Measurements from ENCODE around the gene SLC2A4RG. TPM values are rescaled to one million over a fixed set of nuclear protein-coding genes. Genes with fewer than 3 reads are reported as not detected.
A peak's percentile ranks its signal among the peaks of the same experiment; 100 is the strongest.

SLC2A4RG gene
- total and polyA plus RNA-seq, 3 donors from 2014 or later, result 64.4 to 141 (median 123) TPM

GRCh38 chr20:63791497-63792156 lies 52.1 kb downstream of the SLC2A4RG start:
- peak overlapping the region; percentile 61 to 79 for H3K27ac ChIP-seq
- no peaks in the 10 kb centered on the region for H3K27me3 ChIP-seq
- H3K4me1 ChIP-seq, result peaks cover 25% of the 10 kb centered on the region
- H3K36me3 ChIP-seq (ENCODE audit: low read depth, missing control alignments), result no peaks in the 10 kb centered on the region
- peak; percentile 67 for DNase-seq
- intact Hi-C loops (cut with DNase I; ENCODE audit: low total_unique reads), result no loop called here
- H3K9me3 ChIP-seq, result no peaks in the 10 kb centered on the region
- no peak overlapping the region for H3K4me3 ChIP-seq
- WGBS, 2 donors, result 35 to 44% methylated on average over 20 to 23 of the region's 23 CpGs
- TF ChIP-seq CTCF (IDR thresholded peaks at IDR 0.05) (no peak), POLR2A (IDR thresholded peaks at IDR 0.05) (no peak)

DNA sequence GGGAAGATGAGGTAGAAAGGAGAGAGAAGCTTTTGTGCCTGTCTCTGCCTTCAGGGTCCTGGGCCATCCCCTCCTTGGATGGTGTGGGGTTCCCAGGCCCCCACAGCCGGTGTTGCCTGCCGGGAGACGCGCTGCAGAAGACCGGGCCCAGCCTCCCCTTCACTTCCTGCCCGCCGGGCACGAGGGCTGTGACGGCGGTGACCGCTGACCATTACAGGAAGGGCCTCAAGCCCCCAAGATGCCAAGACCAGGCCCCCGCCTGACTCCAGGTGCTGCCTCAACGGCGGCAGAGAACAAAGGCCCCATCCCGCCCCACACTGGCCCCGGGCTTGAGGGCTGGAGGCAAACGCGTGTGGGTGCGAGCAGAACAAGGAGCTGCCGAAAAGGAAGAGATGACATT lies 53.3 kb downstream of the SLC2A4RG start:
- DNase-seq, result no peak
- Histone ChIP-seq H3K4me1 (peaks cover 13% of the 10 kb centered on the region), H3K9me3 (no peaks in the 10 kb centered on the region), H3K27ac (peak overlapping the region; percentile 39 to 79), H3K36me3 (ENCODE audit: low read depth, missing control alignments) (no peaks in the 10 kb centered on the region), H3K4me3 (no peak overlapping the region), H3K27me3 (no peaks in the 10 kb centered on the region)
- WGBS, 2 donors, result 82 to 84% methylated on average over 10 to 20 of the region's 20 CpGs
- TF ChIP-seq POLR2A (IDR thresholded peaks at IDR 0.05), result no peak
- no peak for TF ChIP-seq CTCF (IDR thresholded peaks at IDR 0.05)
- intact Hi-C loops (cut with DNase I; ENCODE audit: low total_unique reads), result no loop called here

Small RNA genes lying within 50 kb of the gene (small RNA-seq; reads per million reads assigned to genes)
- gene LIME1 (0 to 0.18 reads per million in 2 donors), gene TNFRSF6B (0 reads per million in 2 donors)

Other genes starting within 250 kb of the SLC2A4RG start
- gene EEF1A2, start 240.7 kb upstream of the SLC2A4RG start, total RNA-seq, result 10 to 100 TPM in 1 of 2 donors, 1 to 10 TPM in 1; 9.8 to 15.9 TPM
- gene EEF1A2, start 240.7 kb upstream of the SLC2A4RG start, polyA plus RNA-seq (ENCODE audit: insufficient read depth, low read depth, low replicate concordance), result 19.1 TPM
- 100 to 1,000 TPM; 431 to 529 TPM for gene PPDPF, start 219.0 kb upstream of the SLC2A4RG start, total RNA-seq
- gene PPDPF, start 219.0 kb upstream of the SLC2A4RG start, polyA plus RNA-seq (ENCODE audit: insufficient read depth, low read depth, low replicate concordance), result 207 TPM
- under 1 TPM in 1 of 2 donors, not detected in 1; 0.37 TPM for gene PTK6, start 202.4 kb upstream of the SLC2A4RG start, total RNA-seq
- gene PTK6, start 202.4 kb upstream of the SLC2A4RG start, polyA plus RNA-seq (ENCODE audit: insufficient read depth, low read depth, low replicate concordance), result 0.26 TPM
- under 1 TPM; 0.19 to 0.24 TPM for gene SRMS, start 192.0 kb upstream of the SLC2A4RG start, total RNA-seq
- gene SRMS, start 192.0 kb upstream of the SLC2A4RG start, polyA plus RNA-seq (ENCODE audit: insufficient read depth, low read depth, low replicate concordance), result 0.42 TPM
- gene FNDC11, start 185.6 kb upstream of the SLC2A4RG start, total RNA-seq, result 100 to 1,000 TPM in 1 of 2 donors, 10 to 100 TPM in 1; 85.4 to 121 TPM
- gene FNDC11, start 185.6 kb upstream of the SLC2A4RG start, polyA plus RNA-seq (ENCODE audit: insufficient read depth, low read depth, low replicate concordance), result 147 TPM
- 10 to 100 TPM; 13.5 to 22.9 TPM for gene HELZ2, start 165.5 kb upstream of the SLC2A4RG start, total RNA-seq
- gene HELZ2, start 165.5 kb upstream of the SLC2A4RG start, polyA plus RNA-seq (ENCODE audit: insufficient read depth, low read depth, low replicate concordance), result 7.1 TPM
- gene GMEB2, start 112.7 kb upstream of the SLC2A4RG start, total RNA-seq, result 10 to 100 TPM; 31.0 to 33.1 TPM
- gene GMEB2, start 112.7 kb upstream of the SLC2A4RG start, polyA plus RNA-seq (ENCODE audit: insufficient read depth, low read depth, low replicate concordance), result 20.3 TPM
- gene STMN3, start 86.4 kb upstream of the SLC2A4RG start, total RNA-seq, result 10 to 100 TPM in 1 of 2 donors, 1 to 10 TPM in 1; 8.4 to 16.5 TPM
- 15.1 TPM for gene STMN3, start 86.4 kb upstream of the SLC2A4RG start, polyA plus RNA-seq (ENCODE audit: insufficient read depth, low read depth, low replicate concordance)
- gene RTEL1, start 81.5 kb upstream of the SLC2A4RG start, total RNA-seq, result 10 to 100 TPM; 56.8 to 84.6 TPM
- 34.2 TPM for gene RTEL1, start 81.5 kb upstream of the SLC2A4RG start, polyA plus RNA-seq (ENCODE audit: insufficient read depth, low read depth, low replicate concordance)
- 10 to 100 TPM; 26.2 to 30.5 TPM for gene TNFRSF6B, start 43.1 kb upstream of the SLC2A4RG start, total RNA-seq
- 3.0 TPM for gene TNFRSF6B, start 43.1 kb upstream of the SLC2A4RG start, polyA plus RNA-seq (ENCODE audit: insufficient read depth, low read depth, low replicate concordance)
- gene ARFRP1, start 31.8 kb upstream of the SLC2A4RG start, total RNA-seq, result 10 to 100 TPM; 55.4 to 55.6 TPM
- 37.8 TPM for gene ARFRP1, start 31.8 kb upstream of the SLC2A4RG start, polyA plus RNA-seq (ENCODE audit: insufficient read depth, low read depth, low replicate concordance)
- gene ZGPAT, start 31.7 kb upstream of the SLC2A4RG start, total RNA-seq, result 10 to 100 TPM; 53.1 to 57.3 TPM
- gene ZGPAT, start 31.7 kb upstream of the SLC2A4RG start, polyA plus RNA-seq (ENCODE audit: insufficient read depth, low read depth, low replicate concordance), result 43.1 TPM
- 10 to 100 TPM; 41.4 to 47.4 TPM for gene LIME1, start 3.1 kb upstream of the SLC2A4RG start, total RNA-seq
- gene LIME1, start 3.1 kb upstream of the SLC2A4RG start, polyA plus RNA-seq (ENCODE audit: insufficient read depth, low read depth, low replicate concordance), result 5.6 TPM
- 10 to 100 TPM; 12.5 to 15.4 TPM for gene ZBTB46, start 91.5 kb downstream of the SLC2A4RG start, total RNA-seq
- 5.2 TPM for gene ZBTB46, start 91.5 kb downstream of the SLC2A4RG start, polyA plus RNA-seq (ENCODE audit: insufficient read depth, low read depth, low replicate concordance)
- 10 to 100 TPM; 13.8 to 20.9 TPM for gene ABHD16B, start 121.7 kb downstream of the SLC2A4RG start, total RNA-seq
- gene ABHD16B, start 121.7 kb downstream of the SLC2A4RG start, polyA plus RNA-seq (ENCODE audit: insufficient read depth, low read depth, low replicate concordance), result 10.8 TPM
- gene TPD52L2, start 125.5 kb downstream of the SLC2A4RG start, total RNA-seq, result 100 to 1,000 TPM; 100 to 132 TPM
- 89.9 TPM for gene TPD52L2, start 125.5 kb downstream of the SLC2A4RG start, polyA plus RNA-seq (ENCODE audit: insufficient read depth, low read depth, low replicate concordance)
- 10 to 100 TPM; 58.2 to 64.8 TPM for gene DNAJC5, start 155.3 kb downstream of the SLC2A4RG start, total RNA-seq
- gene DNAJC5, start 155.3 kb downstream of the SLC2A4RG start, polyA plus RNA-seq (ENCODE audit: insufficient read depth, low read depth, low replicate concordance), result 35.6 TPM
- 10 to 100 TPM; 72.6 to 78.0 TPM for gene UCKL1, start 216.6 kb downstream of the SLC2A4RG start, total RNA-seq
- 35.0 TPM for gene UCKL1, start 216.6 kb downstream of the SLC2A4RG start, polyA plus RNA-seq (ENCODE audit: insufficient read depth, low read depth, low replicate concordance)
- gene ZNF512B, start 230.2 kb downstream of the SLC2A4RG start, total RNA-seq, result 10 to 100 TPM; 24.5 to 27.6 TPM
- gene ZNF512B, start 230.2 kb downstream of the SLC2A4RG start, polyA plus RNA-seq (ENCODE audit: insufficient read depth, low read depth, low replicate concordance), result 16.7 TPM
- gene SAMD10, start 239.9 kb downstream of the SLC2A4RG start, total RNA-seq, result 10 to 100 TPM in 1 of 2 donors, 1 to 10 TPM in 1; 6.2 to 10.7 TPM
- 3.9 TPM for gene SAMD10, start 239.9 kb downstream of the SLC2A4RG start, polyA plus RNA-seq (ENCODE audit: insufficient read depth, low read depth, low replicate concordance)
- gene PRPF6, start 241.4 kb downstream of the SLC2A4RG start, total RNA-seq, result 100 to 1,000 TPM; 107 to 114 TPM
- gene PRPF6, start 241.4 kb downstream of the SLC2A4RG start, polyA plus RNA-seq (ENCODE audit: insufficient read depth, low read depth, low replicate concordance), result 106 TPM